ENCODE results near the gene WDR45B. TPM values are rescaled to one million over a fixed set of nuclear protein-coding genes. Genes with fewer than 3 reads are reported as not detected.

WDR45B gene
- total and polyA plus RNA-seq, 2 donors (not counting 1 experiment from before 2014, with no cell fraction given) = 54.3 to 72.7 TPM

DNA sequence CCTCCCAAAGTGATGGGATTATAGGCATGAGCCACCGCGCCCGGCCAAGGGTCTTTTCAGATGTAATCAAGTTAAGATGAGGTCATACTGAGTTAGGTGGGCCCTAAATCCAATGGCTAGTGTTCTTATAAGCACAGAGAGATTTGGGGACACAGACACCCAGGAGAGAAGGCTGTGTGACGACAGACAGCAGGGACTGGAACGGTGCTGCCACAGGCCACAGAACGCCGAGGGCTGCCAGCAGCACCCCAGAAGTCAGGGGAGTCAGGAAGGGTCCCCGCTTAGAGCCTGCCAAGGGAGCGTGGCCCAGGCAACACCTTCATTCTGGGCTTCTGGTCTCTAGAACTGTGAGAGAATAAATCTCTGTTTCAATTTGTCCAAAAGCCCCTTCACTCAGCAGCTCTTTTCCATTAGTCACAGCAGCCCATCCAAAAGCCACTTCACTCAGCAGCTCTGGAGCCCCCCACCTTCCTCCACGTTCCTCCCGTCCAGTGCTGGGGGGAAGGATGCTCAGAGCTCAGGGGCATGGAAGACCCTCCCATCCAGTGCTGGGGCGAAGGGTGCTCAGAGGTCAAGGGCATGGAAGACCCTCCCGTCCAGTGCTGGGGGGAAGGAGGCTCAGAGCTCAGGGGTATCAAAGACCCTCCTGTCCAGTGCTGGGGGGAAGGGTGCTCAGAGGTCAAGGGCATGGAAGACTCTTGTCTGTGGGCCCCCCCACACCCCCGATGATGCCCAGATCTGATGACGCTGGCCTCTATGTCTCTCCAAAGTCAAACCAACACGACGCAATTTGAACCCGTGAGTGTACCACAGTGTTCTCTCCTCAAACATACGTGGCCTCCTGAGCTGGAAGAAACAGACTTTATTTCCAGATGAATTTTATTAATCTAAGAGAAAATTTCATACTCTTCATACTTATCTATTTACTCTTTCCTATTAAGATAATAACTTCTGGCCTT lies 38.4 kb upstream of the WDR45B start:
- no peak overlapping the region for H2AFZ ChIP-seq (ENCODE audit: insufficient read depth, low read depth, low read length, poor library complexity, severe bottlenecking)
- TF ChIP-seq EZH2 (IDR thresholded peaks at IDR 0.05; ENCODE audit: borderline replicate concordance, insufficient read depth, low read depth, low read length, poor library complexity, severe bottlenecking) = no peak
- TF ChIP-seq CTCF (IDR thresholded peaks at IDR 0.05) = no peak
- H3K79me2 ChIP-seq (ENCODE audit: control insufficient read depth, insufficient read depth, low read length) = no peaks in the 10 kb centered on the region
- no peaks in the 10 kb centered on the region for H3K9me3 Mint-ChIP-seq (ENCODE audit: insufficient read depth)
- H3K4me2 ChIP-seq (replicated peaks; ENCODE audit: low read depth, low read length, poor library complexity, severe bottlenecking) = no peak overlapping the region
- no peak overlapping the region for H3K4me3 Mint-ChIP-seq
- no peak overlapping the region for H3K27ac Mint-ChIP-seq
- ChIA-PET CTCF (no interaction called here), POLR2A (no interaction called here)
- ATAC-seq (ENCODE audit: low read depth) (no peak), DNase-seq (no peak)
- WGBS (ENCODE audit: insufficient coverage) = 96% methylated on average over 13 of the region's 19 CpGs
- H3K9me3 ChIP-seq (ENCODE audit: control extremely low read depth in 1 of 3, control insufficient read depth in 2 of 3, insufficient read depth in 1 of 3, low read length in 2 of 3) = peaks cover 0 to 5% (median 0%) of the 10 kb centered on the region in 3 donors
- no peak overlapping the region for H3K4me3 ChIP-seq (ENCODE audit: control extremely low read depth in 1 of 5, extremely low read depth in 1 of 5, insufficient read depth in 1 of 5, low read depth in 2 of 5, low read length in 4 of 5)
- H3K27ac ChIP-seq (ENCODE audit: low read length in 2 of 2) = no peak overlapping the region
- no peak overlapping the region for H3K9ac ChIP-seq (ENCODE audit: low read length)
- H3K4me1 Mint-ChIP-seq = no peaks in the 10 kb centered on the region
- H3K27me3 Mint-ChIP-seq = no peaks in the 10 kb centered on the region
- intact Hi-C loops (cut with micrococcal nuclease) = no loop called here
- H3K27me3 ChIP-seq (replicated peaks in 1 of 4; ENCODE audit: control extremely low read depth in 1 of 4, control insufficient read depth in 3 of 4, insufficient read depth in 4 of 4, low read length in 3 of 4) = no peaks in the 10 kb centered on the region
- no peaks in the 10 kb centered on the region for H4K20me1 ChIP-seq (ENCODE audit: control insufficient read depth, insufficient read depth, low read length, poor library complexity, severe bottlenecking)
- no peaks in the 10 kb centered on the region for H3K36me3 ChIP-seq (replicated peaks in 1 of 2; ENCODE audit: control extremely low read depth in 1 of 2, control insufficient read depth in 1 of 2, extremely low read depth in 1 of 2, insufficient read depth in 2 of 2, low read length in 1 of 2)
- no peaks in the 10 kb centered on the region for H3K4me1 ChIP-seq (ENCODE audit: control insufficient read depth in 2 of 2, insufficient read depth in 2 of 2, low read length in 2 of 2)

DNA sequence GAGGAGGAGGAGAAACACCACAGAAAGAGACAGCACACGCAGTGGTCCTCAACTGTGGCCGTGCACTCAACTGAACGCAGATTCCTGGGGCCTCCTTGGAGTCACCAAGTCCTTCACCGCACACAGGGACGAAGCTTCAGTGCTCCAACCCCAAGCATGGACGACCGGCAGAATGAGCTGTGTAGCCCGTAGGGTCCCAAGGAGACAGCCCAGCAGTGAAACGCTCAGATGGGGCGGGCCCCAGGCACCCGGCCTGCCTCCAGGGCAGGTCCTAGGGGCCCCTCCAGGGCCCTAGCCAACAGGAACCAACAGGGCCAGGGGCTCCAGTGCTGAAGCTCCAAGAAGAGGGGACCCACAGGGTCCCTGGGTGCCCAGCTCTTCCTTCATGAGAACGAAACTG lies 37.0 kb upstream of the WDR45B start:
- ATAC-seq (ENCODE audit: low read depth) (no peak), DNase-seq (no peak)
- H3K4me3 Mint-ChIP-seq = no peak overlapping the region
- Histone ChIP-seq H2AFZ (ENCODE audit: insufficient read depth, low read depth, low read length, poor library complexity, severe bottlenecking) (no peak overlapping the region), H3K36me3 (replicated peaks in 1 of 2; ENCODE audit: control extremely low read depth in 1 of 2, control insufficient read depth in 1 of 2, extremely low read depth in 1 of 2, insufficient read depth in 2 of 2, low read length in 1 of 2) (no peaks in the 10 kb centered on the region), H4K20me1 (ENCODE audit: control insufficient read depth, insufficient read depth, low read length, poor library complexity, severe bottlenecking) (no peaks in the 10 kb centered on the region), H3K4me1 (ENCODE audit: control insufficient read depth in 2 of 2, insufficient read depth in 2 of 2, low read length in 2 of 2) (no peaks in the 10 kb centered on the region), H3K9me3 (ENCODE audit: control extremely low read depth in 1 of 3, control insufficient read depth in 2 of 3, insufficient read depth in 1 of 3, low read length in 2 of 3) (peaks cover 0 to 12% (median 10%) of the 10 kb centered on the region in 3 donors), H3K27ac (ENCODE audit: low read length in 2 of 2) (no peak overlapping the region), H3K4me3 (ENCODE audit: control extremely low read depth in 1 of 5, extremely low read depth in 1 of 5, insufficient read depth in 1 of 5, low read depth in 2 of 5, low read length in 4 of 5) (no peak overlapping the region), H3K4me2 (replicated peaks; ENCODE audit: low read depth, low read length, poor library complexity, severe bottlenecking) (no peak overlapping the region), H3K9ac (ENCODE audit: low read length) (no peak overlapping the region), H3K27me3 (replicated peaks in 1 of 4; ENCODE audit: control extremely low read depth in 1 of 4, control insufficient read depth in 3 of 4, insufficient read depth in 4 of 4, low read length in 3 of 4) (no peaks in the 10 kb centered on the region), H3K79me2 (ENCODE audit: control insufficient read depth, insufficient read depth, low read length) (no peaks in the 10 kb centered on the region)
- CTCF ChIA-PET = no interaction called here
- WGBS (ENCODE audit: insufficient coverage) = 94% methylated on average over 12 of the region's 12 CpGs
- intact Hi-C loops (cut with micrococcal nuclease) = no loop called here
- POLR2A ChIA-PET = interaction anchor here (0.7 kb wide), 1 partner anchor 168 kb away, joined by 6 read pairs; no protein-coding TSS in a partner anchor
- H3K27me3 Mint-ChIP-seq = no peaks in the 10 kb centered on the region
- H3K4me1 Mint-ChIP-seq = no peaks in the 10 kb centered on the region
- H3K27ac Mint-ChIP-seq = no peak overlapping the region
- H3K9me3 Mint-ChIP-seq (ENCODE audit: insufficient read depth) = no peaks in the 10 kb centered on the region
- TF ChIP-seq EZH2 (IDR thresholded peaks at IDR 0.05; ENCODE audit: borderline replicate concordance, insufficient read depth, low read depth, low read length, poor library complexity, severe bottlenecking) (no peak), CTCF (IDR thresholded peaks at IDR 0.05) (no peak)
